Spinal cord (tissue), 10 donors: ENCODE measurements around the gene INSRR. TPM values are rescaled to one million over a fixed set of nuclear protein-coding genes. Genes with fewer than 3 reads are reported as not detected.
A peak's percentile ranks its signal among the peaks of the same experiment; 100 is the strongest.

ENCODE experiments used
- DNase-seq, 6 donors: peaks; one replicate each; pipeline versions ENCODE4 v3.0.0 to v3.0.0-alpha.2; 2013 to 2015; ENCODE audit warnings: low spot score in 6 of 6, low read depth in 4 of 6
- H3K27ac ChIP-seq: one replicate; pipeline ENCODE4 v1.5.1; 2013; ENCODE audit warnings: low read depth, low read length, control low read depth
- H3K27me3 ChIP-seq: one replicate; pipeline ENCODE4 v1.6.1; 2013; ENCODE audit warnings: low read length; ENCODE audit not compliant: control insufficient read depth, insufficient read depth
- H3K36me3 ChIP-seq: one replicate; pipeline ENCODE4 v1.6.1; 2013; ENCODE audit warnings: low read length; ENCODE audit not compliant: control insufficient read depth, insufficient read depth
- H3K4me1 ChIP-seq: one replicate; pipeline ENCODE4 v1.6.1; 2013; ENCODE audit warnings: low read length; ENCODE audit not compliant: control insufficient read depth, insufficient read depth
- H3K4me3 ChIP-seq: one replicate; pipeline ENCODE4 v1.5.1; 2013; ENCODE audit warnings: low read depth, low read length, control low read depth
- H3K9me3 ChIP-seq: one replicate; pipeline ENCODE4 v1.6.1; 2013; ENCODE audit warnings: low read length; ENCODE audit not compliant: control insufficient read depth, insufficient read depth
- WGBS: methylation state at CpG from one replicate; pipeline ENCODE4 v1.1.5; 2013; ENCODE audit warnings: missing lambda C conversion rate; ENCODE audit not compliant: insufficient coverage; 5-methylcytosine and 5-hydroxymethylcytosine counted together
- polyA plus RNA-seq, 2 donors: library from polyadenylated mRNA; unstranded; fragments of 120-200 nt; gene quantifications; one replicate each; pipeline ENCODE4 v1.2.1, GENCODE V29; 2013; ENCODE audit not compliant: insufficient read length in 2 of 2
- total RNA-seq, 2 donors: library from RNA; depleted of rRNA in 1 of 2; stranded (reverse); fragments of 120-200 nt in 1 of 2; fragments of >200 nt in 1 of 2; gene quantifications; one replicate each; pipeline versions ENCODE4 v1.2.3 to v1.2.4, GENCODE V29; 2013 to 2014
- donor health status: healthy.

Gene INSRR
- total and polyA plus RNA-seq, 4 donors, result 0.40 to 5.2 (median 2.0) TPM

- Histone ChIP-seq H3K27ac (no peak overlapping the region), H3K4me3 (no peak overlapping the region), H3K9me3 (no peaks in the 10 kb centered on the region), H3K4me1 (peaks cover 7% of the 10 kb centered on the region), H3K36me3 (no peaks in the 10 kb centered on the region), H3K27me3 (peaks cover 37% of the 10 kb centered on the region)
- no peak for DNase-seq
- WGBS, result 16% methylated on average over 7 of the region's 9 CpGs
Observed at GRCh38 chr1:156839426-156840109, 19.3 kb downstream of the INSRR start.

- DNase-seq, result peak in 1 of 6 donors; percentile 45
- H3K9me3 ChIP-seq, result no peaks in the 10 kb centered on the region
- H3K4me3 ChIP-seq, result no peak overlapping the region
- H3K27me3 ChIP-seq, result peaks cover 33% of the 10 kb centered on the region
- H3K36me3 ChIP-seq, result no peaks in the 10 kb centered on the region
- H3K27ac ChIP-seq, result no peak overlapping the region
- peaks cover 6% of the 10 kb centered on the region for H3K4me1 ChIP-seq
- WGBS, result 22% methylated on average over 7 of the region's 7 CpGs
Observed at GRCh38 chr1:156838972-156839371, 19.9 kb downstream of the INSRR start.

DNA sequence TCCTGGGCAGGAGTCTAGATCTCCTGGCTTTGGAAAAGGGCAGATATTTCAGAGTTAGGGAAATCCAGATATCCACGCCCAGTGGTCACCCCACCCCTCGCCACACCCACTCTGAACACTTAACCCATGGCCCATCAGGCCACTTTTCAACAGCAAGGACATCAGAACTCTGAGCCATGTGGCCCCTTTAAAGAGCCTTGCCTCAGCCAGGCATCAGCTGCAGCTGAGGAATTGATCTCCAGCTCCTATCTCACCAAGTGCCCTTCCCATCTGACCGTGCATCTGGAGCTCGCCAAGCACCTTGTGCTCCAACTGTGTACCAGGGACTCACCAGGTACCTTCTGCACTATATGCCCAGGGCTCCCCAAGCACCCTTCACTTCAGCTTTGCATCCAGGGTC, 22.0 kb downstream of the INSRR start:
- Histone ChIP-seq H3K27me3 (peaks cover 17% of the 10 kb centered on the region), H3K9me3 (no peaks in the 10 kb centered on the region), H3K4me1 (peaks cover 6% of the 10 kb centered on the region), H3K36me3 (no peaks in the 10 kb centered on the region), H3K4me3 (no peak overlapping the region), H3K27ac (no peak overlapping the region)
- no peak for DNase-seq
- 83% methylated on average over 4 of the region's 4 CpGs for WGBS

- Histone ChIP-seq H3K4me3 (no peak overlapping the region), H3K27ac (no peak overlapping the region), H3K9me3 (no peaks in the 10 kb centered on the region), H3K4me1 (peaks cover 6% of the 10 kb centered on the region), H3K36me3 (no peaks in the 10 kb centered on the region), H3K27me3 (peaks cover 17% of the 10 kb centered on the region)
- 59% methylated on average over 4 of the region's 5 CpGs for WGBS
- DNase-seq, result no peak
Observed at GRCh38 chr1:156836041-156836654, 22.8 kb downstream of the INSRR start.

GRCh38 chr1:156834322-156834721, 24.6 kb downstream of the INSRR start:
- Histone ChIP-seq H3K27me3 (peaks cover 16% of the 10 kb centered on the region), H3K27ac (no peak overlapping the region), H3K4me3 (no peak overlapping the region), H3K36me3 (no peaks in the 10 kb centered on the region), H3K9me3 (no peaks in the 10 kb centered on the region), H3K4me1 (peaks cover 4% of the 10 kb centered on the region)
- DNase-seq, result no peak
- no CpG with 5 or more reads among the region's 3 CpGs for WGBS

- H3K27me3 ChIP-seq, result peaks cover 12% of the 10 kb centered on the region
- no peak overlapping the region for H3K27ac ChIP-seq
- no peaks in the 10 kb centered on the region for H3K4me1 ChIP-seq
- H3K4me3 ChIP-seq, result no peak overlapping the region
- H3K9me3 ChIP-seq, result no peaks in the 10 kb centered on the region
- 20% methylated on average over 1 of the region's 2 CpGs for WGBS
- no peaks in the 10 kb centered on the region for H3K36me3 ChIP-seq
- no peak for DNase-seq
Observed at GRCh38 chr1:156833603-156834002, 25.3 kb downstream of the INSRR start.

GRCh38 chr1:156832434-156832833, 26.5 kb downstream of the INSRR start:
- 47% methylated on average over 4 of the region's 5 CpGs for WGBS

GRCh38 chr1:156828400-156829124, 30.4 kb downstream of the INSRR start:
- WGBS, result 52% methylated on average over 12 of the region's 18 CpGs

More at GRCh38 chr1:156832434-156832833, 26.5 kb downstream of the INSRR start:
- DNase-seq, result no peak
- peaks cover 12% of the 10 kb centered on the region for H3K27me3 ChIP-seq
- no peak overlapping the region for H3K4me3 ChIP-seq
- H3K9me3 ChIP-seq, result no peaks in the 10 kb centered on the region
- no peaks in the 10 kb centered on the region for H3K4me1 ChIP-seq
- no peak overlapping the region for H3K27ac ChIP-seq
- no peaks in the 10 kb centered on the region for H3K36me3 ChIP-seq

DNA sequence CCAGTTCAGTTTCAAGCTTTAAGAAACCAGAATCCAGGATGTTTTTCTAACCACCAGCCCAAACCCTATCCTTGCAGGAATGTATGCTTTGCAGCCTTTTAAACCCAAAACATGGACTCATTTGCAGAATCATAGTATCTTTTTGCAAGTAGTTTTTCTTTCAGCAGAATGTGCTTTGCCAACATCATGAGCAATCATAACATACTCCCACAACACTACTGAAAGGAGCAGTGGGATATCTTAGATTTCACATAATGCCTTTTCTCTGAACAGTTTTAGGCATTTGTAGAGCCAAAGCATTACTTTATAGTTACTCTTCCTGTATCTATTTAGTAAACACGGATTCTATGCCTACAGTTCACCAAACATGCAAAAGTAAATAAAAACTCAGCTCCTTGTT, 32.3 kb downstream of the INSRR start:
- no peak overlapping the region for H3K27ac ChIP-seq
- no CpG with 5 or more reads among the region's 1 CpG for WGBS
- H3K4me3 ChIP-seq, result no peak overlapping the region
- H3K4me1 ChIP-seq, result no peaks in the 10 kb centered on the region
- no peaks in the 10 kb centered on the region for H3K36me3 ChIP-seq
- DNase-seq, result peak in 1 of 6 donors; percentile 82
- peaks cover 2% of the 10 kb centered on the region for H3K27me3 ChIP-seq
- H3K9me3 ChIP-seq, result no peaks in the 10 kb centered on the region

More at GRCh38 chr1:156828400-156829124, 30.4 kb downstream of the INSRR start:
- Histone ChIP-seq H3K27ac (no peak overlapping the region), H3K27me3 (peaks cover 2% of the 10 kb centered on the region), H3K4me3 (no peak overlapping the region), H3K9me3 (no peaks in the 10 kb centered on the region), H3K4me1 (no peaks in the 10 kb centered on the region), H3K36me3 (no peaks in the 10 kb centered on the region)
- peak in 1 of 6 donors; percentile 48 for DNase-seq
